KMS-11 (cell line): Measurements from ENCODE around the gene SLC2A9.
"Not testable (repeated sequence)": the region's sequence is repeated elsewhere in the genome, so short reads cannot be mapped to it uniquely, and the experiment has no call there.

Experiments
- H2AFZ ChIP-seq: fragments of 200-600 bp; sonication (generic); 2 replicates; pipeline ENCODE4 v1.6.1; 2016; ENCODE audit warnings: antibody characterized with exemption, mixed run types, low read depth
- H3K27ac ChIP-seq: fragments of 200-600 bp; sonication (generic); 2 replicates; pipeline ENCODE4 v1.6.1; 2016; ENCODE audit warnings: mild to moderate bottlenecking, mixed run types
- H3K27me3 ChIP-seq: fragments of 200-600 bp; sonication (generic); 2 replicates; pipeline ENCODE4 v1.6.1; 2017; ENCODE audit warnings: mild to moderate bottlenecking, low read depth, mixed run types, moderate library complexity; ENCODE audit not compliant: insufficient read depth
- H3K36me3 ChIP-seq: fragments of 200-600 bp; sonication (generic); 2 replicates; pipeline ENCODE4 v1.6.1; 2017; ENCODE audit warnings: mild to moderate bottlenecking, mixed run types; ENCODE audit not compliant: insufficient read depth
- H3K4me1 ChIP-seq: fragments of 200-600 bp; sonication (generic); 2 replicates; pipeline ENCODE4 v1.6.1; 2016; ENCODE audit warnings: mild to moderate bottlenecking, low read depth, mixed run types; ENCODE audit not compliant: poor library complexity, severe bottlenecking
- H3K4me2 ChIP-seq: fragments of 200-600 bp; sonication (generic); 2 replicates; pipeline ENCODE4 v1.7.0; 2016; ENCODE audit warnings: mild to moderate bottlenecking, mixed run types
- H3K4me3 ChIP-seq: fragments of 200-600 bp; sonication (generic); IDR thresholded peaks from 2 replicates; pipeline ENCODE4 v1.6.1; 2017; ENCODE audit warnings: low read depth, low read length, mixed read lengths; ENCODE audit not compliant: insufficient read depth
- H3K79me2 ChIP-seq: fragments of 200-600 bp; sonication (generic); 2 replicates; pipeline ENCODE4 v1.6.1; 2016; ENCODE audit warnings: low read depth, mixed run types; ENCODE audit not compliant: insufficient read depth
- H3K9ac ChIP-seq: fragments of 200-600 bp; sonication (generic); 2 replicates; pipeline ENCODE4 v1.6.1; 2016; ENCODE audit warnings: mild to moderate bottlenecking, mixed run types
- H4K20me1 ChIP-seq: fragments of 200-600 bp; sonication (generic); 2 replicates; pipeline ENCODE4 v1.6.1; 2016; ENCODE audit warnings: mild to moderate bottlenecking, mixed run types; ENCODE audit not compliant: insufficient read depth
- CTCF ChIP-seq: fragments of 200-600 bp; sonication (generic); conservative IDR thresholded peaks from 2 replicates; pipeline ENCODE4 v1.6.1; 2017; ENCODE audit warnings: low read depth, mild to moderate bottlenecking, antibody characterized with exemption, low read length, moderate library complexity, mixed read lengths

The SLC2A9 gene

DNA sequence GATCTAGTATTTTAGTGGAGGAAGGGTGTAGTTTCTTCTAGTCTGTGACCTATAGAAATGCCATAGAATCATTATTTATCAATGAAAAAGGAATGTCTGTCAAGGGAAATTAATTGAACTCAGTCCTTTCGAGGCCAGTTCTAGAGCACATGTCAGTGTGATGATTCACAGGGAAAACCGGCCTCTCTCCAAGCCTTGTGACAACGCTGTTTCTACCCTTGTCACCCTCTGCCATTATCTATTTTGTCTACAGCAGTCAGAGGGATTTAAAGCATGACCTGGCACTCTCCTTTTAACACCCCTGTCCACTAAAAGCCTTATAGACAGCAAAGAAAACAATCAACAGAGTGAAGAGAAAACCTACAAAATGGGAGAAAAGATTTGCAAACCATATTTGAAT lies 120.0 kb downstream of the SLC2A9 start:
- Histone ChIP-seq H3K4me2 (no peak overlapping the region), H3K4me1 (no peaks in the 10 kb centered on the region), H3K27ac (no peak overlapping the region), H3K9ac (no peak overlapping the region), H3K79me2 (no peaks in the 10 kb centered on the region), H3K4me3 (no peak overlapping the region), H3K27me3 (no peaks in the 10 kb centered on the region), H3K36me3 (no peaks in the 10 kb centered on the region), H4K20me1 (no peaks in the 10 kb centered on the region), H2AFZ (no peak overlapping the region)
- TF ChIP-seq CTCF, result no peak

DNA sequence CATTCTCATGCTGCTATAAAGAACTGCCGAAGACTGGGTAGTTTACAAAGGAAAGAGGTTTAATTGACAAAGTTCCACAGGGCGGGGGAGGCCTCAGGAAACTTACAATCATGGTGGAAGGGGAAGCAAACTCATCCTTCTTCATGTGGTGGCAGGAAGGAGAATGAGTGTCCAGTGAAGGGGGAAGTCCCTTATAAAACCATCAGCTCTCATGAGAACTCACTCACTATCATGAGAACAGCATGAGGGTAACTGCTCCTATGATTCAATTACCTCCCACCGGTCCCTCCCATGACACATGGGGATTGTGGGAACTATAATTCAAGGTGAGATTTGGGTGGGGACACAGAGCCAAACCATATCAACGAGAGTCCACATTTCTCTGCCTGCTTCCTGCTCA lies 120.7 kb downstream of the SLC2A9 start:
- H3K4me1 ChIP-seq, H3K9ac ChIP-seq, H4K20me1 ChIP-seq, H3K36me3 ChIP-seq, H3K27me3 ChIP-seq, H3K79me2 ChIP-seq, H3K4me2 ChIP-seq, H3K4me3 ChIP-seq, H2AFZ ChIP-seq, H3K27ac ChIP-seq: not testable (repeated sequence)

DNA sequence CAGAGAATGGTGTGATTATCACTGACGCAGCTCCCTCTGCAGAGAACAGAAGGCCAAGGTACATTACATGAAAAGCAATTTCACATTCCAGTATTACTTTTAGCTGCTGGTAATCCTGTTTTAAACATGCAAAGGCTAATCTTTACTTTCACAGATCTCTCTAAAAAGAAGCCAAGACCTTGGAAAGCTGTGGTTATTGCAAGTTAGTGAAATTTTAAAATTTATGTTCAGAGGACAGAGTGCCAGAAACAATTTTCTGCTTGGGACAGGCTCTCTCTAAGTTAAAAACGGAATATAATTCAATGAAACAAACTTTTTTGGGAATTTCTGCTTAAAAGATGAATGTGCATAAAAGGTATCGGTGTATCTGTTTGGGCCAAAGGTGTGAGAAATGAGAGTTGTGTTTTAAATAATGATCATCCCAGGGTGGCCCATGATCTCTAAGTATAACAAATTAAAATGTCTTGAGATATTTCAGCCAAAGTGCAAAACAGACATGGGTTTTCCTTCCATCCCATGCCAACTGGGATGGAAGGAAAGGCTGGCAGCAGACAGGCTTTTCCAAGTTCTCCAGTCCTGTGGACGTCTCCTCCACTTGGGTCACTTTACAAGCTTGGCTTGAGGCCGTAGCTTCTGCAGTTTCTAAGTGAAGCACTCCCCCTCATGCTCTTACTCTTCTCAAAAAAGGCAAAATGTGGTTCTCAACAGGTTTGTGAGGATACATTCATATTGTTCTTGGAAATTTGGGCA lies 121.8 kb downstream of the SLC2A9 start:
- no peaks in the 10 kb centered on the region for H4K20me1 ChIP-seq
- H3K27ac ChIP-seq, result no peak overlapping the region
- no peak overlapping the region for H3K4me3 ChIP-seq
- no peaks in the 10 kb centered on the region for H3K4me1 ChIP-seq
- H3K36me3 ChIP-seq, result no peaks in the 10 kb centered on the region
- H3K9ac ChIP-seq, result no peak overlapping the region
- no peaks in the 10 kb centered on the region for H3K79me2 ChIP-seq
- H2AFZ ChIP-seq, result no peak overlapping the region
- H3K27me3 ChIP-seq, result no peaks in the 10 kb centered on the region
- TF ChIP-seq CTCF, result no peak
- H3K4me2 ChIP-seq, result no peak overlapping the region

GRCh38 chr4:9898596-9899305 lies 122.5 kb downstream of the SLC2A9 start:
- H3K9ac ChIP-seq, result no peak overlapping the region
- no peak overlapping the region for H3K27ac ChIP-seq
- no peak overlapping the region for H2AFZ ChIP-seq
- no peaks in the 10 kb centered on the region for H3K79me2 ChIP-seq
- H3K4me2 ChIP-seq, result no peak overlapping the region
- no peaks in the 10 kb centered on the region for H3K4me1 ChIP-seq
- no peaks in the 10 kb centered on the region for H3K36me3 ChIP-seq
- H4K20me1 ChIP-seq, result no peaks in the 10 kb centered on the region
- no peak overlapping the region for H3K4me3 ChIP-seq
- no peak for TF ChIP-seq CTCF
- no peaks in the 10 kb centered on the region for H3K27me3 ChIP-seq

DNA sequence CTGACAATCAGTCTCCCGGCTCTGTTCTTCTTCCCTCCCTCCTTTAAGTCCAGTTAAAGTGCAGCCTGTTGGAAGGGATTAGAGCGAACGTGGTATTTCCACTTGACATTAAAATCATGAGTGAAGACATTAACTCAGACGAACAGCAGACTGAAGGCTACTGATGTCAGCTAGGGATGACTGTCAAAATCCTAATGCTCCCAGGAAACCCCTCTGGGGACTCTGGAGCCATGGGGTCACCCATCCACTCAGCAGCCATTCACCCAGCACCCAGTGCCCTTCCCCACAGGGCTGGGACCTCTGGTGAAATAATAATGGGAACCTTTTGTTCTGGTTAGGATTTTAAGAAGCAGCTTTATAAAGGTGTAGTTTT lies 126.0 kb downstream of the SLC2A9 start:
- TF ChIP-seq CTCF, result no peak
- no peaks in the 10 kb centered on the region for H3K79me2 ChIP-seq
- no peak overlapping the region for H3K9ac ChIP-seq
- H3K36me3 ChIP-seq, result no peaks in the 10 kb centered on the region
- H3K4me1 ChIP-seq, result no peaks in the 10 kb centered on the region
- H3K4me3 ChIP-seq, result no peak overlapping the region
- H2AFZ ChIP-seq, result no peak overlapping the region
- no peak overlapping the region for H3K4me2 ChIP-seq
- H4K20me1 ChIP-seq, result no peaks in the 10 kb centered on the region
- no peaks in the 10 kb centered on the region for H3K27me3 ChIP-seq
- no peak overlapping the region for H3K27ac ChIP-seq
